ENCODE measurements around the gene RDH5.

Gene RDH5, protein sequence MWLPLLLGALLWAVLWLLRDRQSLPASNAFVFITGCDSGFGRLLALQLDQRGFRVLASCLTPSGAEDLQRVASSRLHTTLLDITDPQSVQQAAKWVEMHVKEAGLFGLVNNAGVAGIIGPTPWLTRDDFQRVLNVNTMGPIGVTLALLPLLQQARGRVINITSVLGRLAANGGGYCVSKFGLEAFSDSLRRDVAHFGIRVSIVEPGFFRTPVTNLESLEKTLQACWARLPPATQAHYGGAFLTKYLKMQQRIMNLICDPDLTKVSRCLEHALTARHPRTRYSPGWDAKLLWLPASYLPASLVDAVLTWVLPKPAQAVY

DNA sequence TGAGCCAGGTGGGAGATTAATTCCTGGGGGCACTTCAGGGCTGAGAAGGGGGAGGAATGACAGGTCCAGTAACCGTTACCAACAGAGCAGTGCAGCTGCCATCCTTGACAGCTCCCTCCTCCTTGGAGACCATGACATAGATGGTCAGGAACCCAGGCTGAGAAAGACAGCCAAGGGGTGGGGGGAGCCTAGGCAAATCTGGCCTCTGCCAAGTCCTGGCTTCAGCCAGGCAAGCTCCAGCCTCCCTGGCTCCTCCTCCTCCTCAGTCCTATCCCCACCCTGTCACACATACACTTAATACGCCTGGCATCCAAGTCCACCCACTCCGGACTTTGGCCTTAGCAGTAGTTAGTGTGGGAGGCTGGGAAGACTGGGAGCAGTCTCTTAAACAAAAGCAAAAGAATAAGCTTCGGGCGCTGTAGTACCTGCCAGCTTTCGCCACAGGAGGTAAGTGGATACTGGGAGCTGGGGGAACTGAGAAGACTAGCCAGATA lies at the start of gene RDH5:
Gene RDH5, plus strand, starts transcription at position 323 of the 494 bp plus-strand sequence. CDS start 792 bp downstream, outside the sequence.
- no peak for DNase-seq (ENCODE audit: low spot score in 2 of 2)
- Mint-ChIP-seq H3K27me3 (no peaks in the 10 kb centered on the region), H3K9me3 (no peaks in the 10 kb centered on the region), H3K4me3 (no peak within 1 kb of the TSS), H3K36me3 (no peaks in the 10 kb centered on the region), H3K4me1 (peaks cover 35% of the 10 kb centered on the region), H3K27ac (no peak within 1 kb of the TSS)
- ATAC-seq (ENCODE audit: low read depth), result no peak

DNA sequence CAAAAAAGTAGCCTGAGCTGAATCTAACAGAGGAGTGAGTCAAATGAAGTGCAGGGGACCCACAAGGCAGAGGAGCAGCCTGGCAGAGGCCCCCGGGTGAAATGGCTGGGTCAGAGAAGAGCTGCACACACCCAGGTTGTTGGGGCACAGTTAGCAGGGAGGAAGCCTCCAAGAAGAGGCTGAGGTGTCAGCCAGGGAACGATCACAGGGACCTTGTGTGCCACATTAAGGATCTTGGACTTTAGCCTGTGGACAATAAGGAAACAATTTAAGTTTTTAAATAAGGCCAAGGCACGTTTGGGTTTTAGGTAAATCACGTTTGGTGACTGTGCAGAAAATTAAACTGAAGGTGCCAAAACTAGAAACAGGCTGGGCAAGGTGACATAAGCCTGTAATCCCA lies 48.4 kb upstream of the RDH5 start:
- no peak overlapping the region for H3K27ac Mint-ChIP-seq
- no peak for DNase-seq (ENCODE audit: low spot score in 2 of 2)
- peaks cover 16% of the 10 kb centered on the region for H3K4me1 Mint-ChIP-seq
- ATAC-seq (ENCODE audit: low read depth), result no peak
- peaks cover 6% of the 10 kb centered on the region for H3K36me3 Mint-ChIP-seq
- no peaks in the 10 kb centered on the region for H3K9me3 Mint-ChIP-seq
- H3K4me3 Mint-ChIP-seq, result no peak overlapping the region
- H3K27me3 Mint-ChIP-seq, result no peaks in the 10 kb centered on the region

DNA sequence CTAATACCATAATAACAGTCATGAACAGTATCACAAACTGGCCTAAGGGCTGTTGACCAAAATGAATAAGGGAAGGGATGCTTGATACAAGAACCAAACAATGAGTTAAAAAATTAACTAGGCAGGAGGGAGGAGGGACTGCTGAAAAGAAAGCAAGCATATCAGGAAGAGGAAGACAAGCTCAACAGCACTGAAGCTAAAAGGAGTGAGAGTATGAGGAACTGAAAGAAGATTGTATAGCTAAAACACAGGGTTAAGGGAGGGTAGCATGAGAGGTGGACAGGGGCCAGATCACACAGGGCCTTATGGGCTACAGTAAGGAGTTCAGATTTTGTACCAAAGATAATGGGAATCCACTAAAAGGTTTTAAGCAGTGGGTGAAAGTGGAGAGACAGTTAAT lies 46.6 kb upstream of the RDH5 start:
- Mint-ChIP-seq H3K36me3 (peaks cover 6% of the 10 kb centered on the region), H3K4me1 (peaks cover 16% of the 10 kb centered on the region), H3K9me3 (no peaks in the 10 kb centered on the region), H3K27me3 (no peaks in the 10 kb centered on the region), H3K27ac (peak overlapping the region; percentile 80), H3K4me3 (peak overlapping the region; percentile 76)
- peak in 1 of 2 donors; percentile 29 for DNase-seq (ENCODE audit: low spot score in 2 of 2)
- peak; percentile 99 for ATAC-seq (ENCODE audit: low read depth)

DNA sequence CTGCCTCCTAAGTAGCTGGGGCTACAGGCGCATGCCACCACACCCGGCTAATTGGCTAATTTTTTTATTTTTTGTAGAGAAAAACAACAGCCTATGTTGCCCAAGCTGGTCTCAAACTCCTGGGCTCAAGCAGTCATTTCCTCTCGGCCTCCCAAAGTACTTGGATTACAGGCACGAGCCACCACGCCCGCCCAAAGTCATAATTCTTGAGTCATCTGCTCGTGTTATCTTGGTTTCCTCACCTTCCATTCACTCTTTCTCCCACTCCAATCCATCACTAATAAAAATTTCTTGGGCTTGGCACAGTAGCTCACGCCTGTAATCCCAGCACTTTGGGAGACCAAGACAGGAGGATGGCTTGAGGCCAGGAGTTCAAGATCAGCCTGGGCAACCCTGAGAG lies 44.5 kb upstream of the RDH5 start:
- Mint-ChIP-seq H3K4me3 (no peak overlapping the region), H3K9me3 (no peaks in the 10 kb centered on the region)

DNA sequence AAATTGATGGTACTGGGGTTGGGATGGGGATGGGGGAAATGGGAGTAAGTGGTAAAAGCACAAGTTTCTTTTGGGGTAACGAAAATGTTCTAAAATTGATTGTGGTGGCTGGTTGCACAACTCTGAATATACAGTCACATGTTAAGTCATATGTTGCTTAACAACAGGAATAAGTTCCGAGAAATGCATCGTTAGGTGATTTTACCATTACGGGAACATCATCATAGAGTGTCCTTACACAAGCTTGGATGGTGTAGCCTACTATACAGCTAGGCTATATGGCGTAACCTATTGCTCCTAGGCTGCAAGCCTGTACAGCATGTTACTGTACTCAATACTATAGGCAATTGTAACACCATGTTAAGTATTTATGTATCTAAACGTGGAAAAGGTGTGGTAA lies 43.5 kb upstream of the RDH5 start:
- no peak for ATAC-seq (ENCODE audit: low read depth)
- Mint-ChIP-seq H3K36me3 (peaks cover 6% of the 10 kb centered on the region), H3K27me3 (no peaks in the 10 kb centered on the region), H3K4me3 (no peak overlapping the region), H3K27ac (no peak overlapping the region), H3K4me1 (peaks cover 26% of the 10 kb centered on the region), H3K9me3 (no peaks in the 10 kb centered on the region)
- no peak for DNase-seq (ENCODE audit: low spot score in 2 of 2)

More for the DNA sequence above, 44.5 kb upstream of the RDH5 start:
- Mint-ChIP-seq H3K27me3 (no peaks in the 10 kb centered on the region), H3K27ac (peak overlapping the region; percentile 24), H3K4me1 (peaks cover 16% of the 10 kb centered on the region), H3K36me3 (peaks cover 6% of the 10 kb centered on the region)
- ATAC-seq (ENCODE audit: low read depth) (no peak), DNase-seq (ENCODE audit: low spot score in 2 of 2) (no peak)

DNA sequence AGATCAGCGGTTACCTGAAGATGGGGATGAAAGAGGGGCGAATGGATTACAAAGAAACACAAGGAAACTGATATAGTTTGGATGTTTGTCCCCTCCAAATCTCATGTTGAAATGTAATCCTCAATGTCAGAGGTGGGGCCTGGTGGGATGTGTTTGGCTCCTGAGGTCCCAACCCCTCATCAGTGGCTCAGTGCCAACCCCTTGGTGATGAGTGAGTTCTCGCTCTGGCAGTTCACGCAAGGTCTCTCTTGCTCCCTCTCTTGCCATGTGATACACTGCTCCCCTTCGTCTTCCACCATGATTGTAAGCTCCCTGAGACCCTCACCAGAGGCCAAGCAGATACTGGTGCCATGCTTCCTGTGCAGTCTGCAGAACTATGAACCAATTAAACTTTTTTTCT lies 40.5 kb upstream of the RDH5 start:
- ATAC-seq (ENCODE audit: low read depth) (no peak), DNase-seq (ENCODE audit: low spot score in 2 of 2) (no peak)
- no peaks in the 10 kb centered on the region for H3K27me3 Mint-ChIP-seq
- H3K4me3 Mint-ChIP-seq, result no peak overlapping the region
- H3K9me3 Mint-ChIP-seq, result no peaks in the 10 kb centered on the region
- peaks cover under 1% of the 10 kb centered on the region for H3K36me3 Mint-ChIP-seq
- H3K27ac Mint-ChIP-seq, result no peak overlapping the region
- peaks cover 28% of the 10 kb centered on the region for H3K4me1 Mint-ChIP-seq

DNA sequence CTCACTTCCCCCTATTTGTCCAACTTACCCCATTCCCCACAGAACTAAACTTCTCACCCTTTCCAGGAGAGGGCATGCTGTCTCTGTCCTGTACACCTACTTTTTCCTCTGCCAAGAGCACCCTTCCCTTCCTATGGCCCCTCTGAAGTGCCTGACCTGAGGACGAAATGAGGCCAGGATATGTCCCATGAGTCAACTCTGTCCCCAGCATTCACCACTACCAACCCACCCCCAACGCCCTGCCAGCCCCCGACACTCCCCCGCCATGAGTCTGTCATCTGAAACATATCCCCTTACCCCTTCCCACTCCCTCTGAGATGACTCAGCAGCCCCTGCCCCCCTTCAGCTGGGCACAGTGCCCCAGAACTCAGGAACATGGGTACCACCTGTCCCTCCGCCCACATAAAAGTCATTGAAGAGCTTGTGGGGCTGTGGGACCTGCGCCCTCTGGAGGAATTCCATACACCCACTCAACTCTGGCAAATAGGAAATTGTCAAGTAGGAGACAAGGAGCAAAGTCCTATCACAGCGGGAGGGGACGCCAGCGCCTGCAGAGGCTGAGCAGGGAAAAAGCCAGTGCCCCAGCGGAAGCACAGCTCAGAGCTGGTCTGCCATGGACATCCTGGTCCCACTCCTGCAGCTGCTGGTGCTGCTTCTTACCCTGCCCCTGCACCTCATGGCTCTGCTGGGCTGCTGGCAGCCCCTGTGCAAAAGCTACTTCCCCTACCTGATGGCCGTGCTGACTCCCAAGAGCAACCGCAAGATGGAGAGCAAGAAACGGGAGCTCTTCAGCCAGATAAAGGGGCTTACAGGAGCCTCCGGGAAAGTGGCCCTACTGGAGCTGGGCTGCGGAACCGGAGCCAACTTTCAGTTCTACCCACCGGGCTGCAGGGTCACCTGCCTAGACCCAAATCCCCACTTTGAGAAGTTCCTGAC lies 38.8 kb upstream of the RDH5 start:
- DNase-seq (ENCODE audit: low spot score in 2 of 2) (no peak), ATAC-seq (ENCODE audit: low read depth) (peak; percentile 42)
- peaks cover 26% of the 10 kb centered on the region for H3K4me1 Mint-ChIP-seq
- H3K36me3 Mint-ChIP-seq, result no peaks in the 10 kb centered on the region
- H3K9me3 Mint-ChIP-seq, result no peaks in the 10 kb centered on the region
- H3K27ac Mint-ChIP-seq, result no peak overlapping the region
- peaks cover 3% of the 10 kb centered on the region for H3K27me3 Mint-ChIP-seq
- peak overlapping the region; percentile 76 for H3K4me3 Mint-ChIP-seq

DNA sequence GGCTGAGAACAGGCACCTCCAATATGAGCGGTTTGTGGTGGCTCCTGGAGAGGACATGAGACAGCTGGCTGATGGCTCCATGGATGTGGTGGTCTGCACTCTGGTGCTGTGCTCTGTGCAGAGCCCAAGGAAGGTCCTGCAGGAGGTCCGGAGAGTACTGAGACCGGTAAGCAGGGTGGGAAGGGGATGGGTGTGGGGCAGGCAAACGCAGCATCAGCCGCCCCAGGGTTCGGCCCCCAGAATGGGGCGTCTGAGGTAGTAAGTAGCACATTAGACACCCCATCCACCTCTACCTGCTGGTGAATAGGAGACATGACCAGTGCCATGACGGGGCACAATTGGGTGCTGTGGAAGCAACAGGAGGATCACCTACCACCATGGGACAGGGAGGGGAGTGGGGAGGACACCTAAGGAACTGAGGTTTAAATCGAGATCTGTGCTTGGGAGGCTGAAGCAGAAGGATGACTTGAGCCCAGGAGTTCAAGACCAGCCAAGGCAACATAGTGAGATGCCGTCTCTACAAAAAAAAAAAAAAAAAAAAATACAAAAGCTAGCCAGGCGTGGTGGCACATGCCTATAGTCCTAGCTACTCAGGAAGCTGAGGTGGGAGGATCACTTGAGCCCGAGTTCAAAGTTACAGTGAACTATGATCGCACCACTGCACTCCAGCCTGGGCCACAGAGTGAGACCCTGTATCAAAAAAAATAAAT lies 38.0 kb upstream of the RDH5 start:
- H3K9me3 Mint-ChIP-seq, result no peaks in the 10 kb centered on the region
- H3K27ac Mint-ChIP-seq, result no peak overlapping the region
- ATAC-seq (ENCODE audit: low read depth) (peak; percentile 71), DNase-seq (ENCODE audit: low spot score in 2 of 2) (no peak)
- no peaks in the 10 kb centered on the region for H3K36me3 Mint-ChIP-seq
- peak overlapping the region; percentile 76 for H3K4me3 Mint-ChIP-seq
- peaks cover 7% of the 10 kb centered on the region for H3K27me3 Mint-ChIP-seq
- peaks cover 29% of the 10 kb centered on the region for H3K4me1 Mint-ChIP-seq

DNA sequence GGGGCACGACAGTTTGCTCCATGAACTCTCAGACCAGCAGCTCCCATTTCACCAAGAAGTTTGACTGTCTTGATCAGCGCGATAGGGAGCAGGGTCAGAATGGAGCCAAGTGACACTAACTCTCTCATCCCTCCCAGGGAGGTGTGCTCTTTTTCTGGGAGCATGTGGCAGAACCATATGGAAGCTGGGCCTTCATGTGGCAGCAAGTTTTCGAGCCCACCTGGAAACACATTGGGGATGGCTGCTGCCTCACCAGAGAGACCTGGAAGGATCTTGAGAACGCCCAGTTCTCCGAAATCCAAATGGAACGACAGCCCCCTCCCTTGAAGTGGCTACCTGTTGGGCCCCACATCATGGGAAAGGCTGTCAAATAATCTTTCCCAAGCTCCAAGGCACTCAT lies 36.5 kb upstream of the RDH5 start:
- Mint-ChIP-seq H3K27me3 (peaks cover 7% of the 10 kb centered on the region), H3K27ac (peak overlapping the region; percentile 28), H3K9me3 (no peaks in the 10 kb centered on the region), H3K36me3 (no peaks in the 10 kb centered on the region), H3K4me1 (peaks cover 29% of the 10 kb centered on the region), H3K4me3 (no peak overlapping the region)
- ATAC-seq (ENCODE audit: low read depth) (no peak), DNase-seq (ENCODE audit: low spot score in 2 of 2) (no peak)

DNA sequence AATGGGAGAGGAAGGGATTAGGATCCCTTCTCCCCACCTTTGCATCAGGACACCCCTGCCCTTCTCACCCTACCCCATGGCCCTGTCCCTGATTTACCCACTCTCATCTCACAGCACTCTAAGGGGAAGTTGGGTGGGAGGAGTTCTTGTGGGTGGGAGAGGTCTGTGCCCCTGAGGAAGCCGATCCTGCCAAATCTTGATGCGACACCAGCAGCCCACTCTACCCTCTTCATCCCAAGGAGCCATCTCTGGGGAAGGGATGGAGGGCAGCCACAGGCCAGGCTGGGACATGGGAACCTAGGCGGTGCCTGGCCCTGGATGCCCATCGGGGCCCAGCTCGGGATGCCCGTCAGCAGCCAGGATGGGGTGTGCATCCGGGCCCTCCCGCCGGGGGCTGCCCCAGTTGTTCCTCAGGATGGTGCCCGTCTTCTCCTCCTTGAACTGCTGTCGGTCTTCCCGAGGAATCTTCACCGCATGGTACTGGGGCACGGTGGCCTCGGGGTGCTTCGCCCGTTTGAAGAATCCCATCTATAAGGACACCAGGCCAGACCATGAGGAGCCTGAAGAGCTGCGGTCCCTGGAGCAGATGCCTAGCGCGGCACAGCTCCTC lies 35.3 kb upstream of the RDH5 start:
- no peaks in the 10 kb centered on the region for H3K9me3 Mint-ChIP-seq
- DNase-seq (ENCODE audit: low spot score in 2 of 2) (no peak), ATAC-seq (ENCODE audit: low read depth) (no peak)
- no peaks in the 10 kb centered on the region for H3K36me3 Mint-ChIP-seq
- H3K27me3 Mint-ChIP-seq, result peaks cover 7% of the 10 kb centered on the region
- no peak overlapping the region for H3K4me3 Mint-ChIP-seq
- peaks cover 29% of the 10 kb centered on the region for H3K4me1 Mint-ChIP-seq
- no peak overlapping the region for H3K27ac Mint-ChIP-seq

DNA sequence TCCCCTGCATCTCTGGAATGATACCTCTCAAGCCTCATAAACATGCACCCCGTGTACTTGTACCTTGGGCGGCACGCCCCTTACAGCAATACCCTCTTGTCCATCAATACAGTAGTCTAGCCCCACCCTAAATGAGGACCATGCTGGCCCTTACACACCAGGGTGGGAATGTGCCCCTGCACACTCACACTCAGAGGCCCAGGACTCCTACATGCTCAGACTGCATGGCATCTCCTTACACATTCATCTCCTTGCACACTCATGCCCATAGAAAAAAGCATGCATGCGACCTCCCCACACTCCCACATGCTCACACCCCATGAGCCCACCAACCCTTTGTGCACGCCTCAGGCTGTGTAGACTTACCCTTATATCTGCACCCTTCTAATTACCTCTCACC lies 34.5 kb upstream of the RDH5 start:
- no peaks in the 10 kb centered on the region for H3K36me3 Mint-ChIP-seq
- no peak overlapping the region for H3K4me3 Mint-ChIP-seq

DNA sequence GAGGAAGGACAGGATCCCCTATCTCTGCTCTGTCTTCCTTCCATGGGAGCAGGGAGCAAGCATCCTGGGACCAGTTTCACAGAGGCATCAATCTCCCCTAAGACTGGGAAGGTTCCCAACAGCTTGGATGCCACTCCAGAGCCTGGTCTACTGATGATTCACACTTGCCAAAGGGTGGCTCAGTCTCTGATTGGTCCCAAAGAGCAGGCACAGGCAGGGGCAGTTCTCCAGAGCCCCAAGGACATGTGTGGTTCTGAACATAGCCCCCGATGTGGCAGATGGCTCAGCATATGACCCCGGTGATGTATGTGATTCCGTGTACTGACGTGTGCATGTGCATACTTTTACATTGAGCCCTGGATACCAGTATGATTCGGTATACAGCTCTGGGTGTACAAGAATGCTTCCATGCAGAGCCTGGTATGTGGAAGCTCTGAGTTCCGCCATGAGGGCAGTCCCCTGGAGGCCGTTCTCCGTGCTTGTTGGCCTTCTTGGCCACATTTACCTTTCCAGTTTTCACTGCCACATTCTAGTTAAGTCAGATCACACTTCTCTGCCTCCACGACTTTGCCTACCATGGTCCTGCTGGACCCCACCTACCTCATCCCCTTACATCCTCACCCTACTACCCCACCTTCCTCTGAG lies 33.7 kb upstream of the RDH5 start:
- DNase-seq (ENCODE audit: low spot score in 2 of 2) (no peak), ATAC-seq (ENCODE audit: low read depth) (no peak)
- no peak overlapping the region for H3K4me3 Mint-ChIP-seq

More for the DNA sequence above, 34.5 kb upstream of the RDH5 start:
- H3K27ac Mint-ChIP-seq, result no peak overlapping the region
- DNase-seq (ENCODE audit: low spot score in 2 of 2) (no peak), ATAC-seq (ENCODE audit: low read depth) (no peak)
- peaks cover 29% of the 10 kb centered on the region for H3K4me1 Mint-ChIP-seq
- peaks cover 7% of the 10 kb centered on the region for H3K27me3 Mint-ChIP-seq
- H3K9me3 Mint-ChIP-seq, result no peaks in the 10 kb centered on the region

DNA sequence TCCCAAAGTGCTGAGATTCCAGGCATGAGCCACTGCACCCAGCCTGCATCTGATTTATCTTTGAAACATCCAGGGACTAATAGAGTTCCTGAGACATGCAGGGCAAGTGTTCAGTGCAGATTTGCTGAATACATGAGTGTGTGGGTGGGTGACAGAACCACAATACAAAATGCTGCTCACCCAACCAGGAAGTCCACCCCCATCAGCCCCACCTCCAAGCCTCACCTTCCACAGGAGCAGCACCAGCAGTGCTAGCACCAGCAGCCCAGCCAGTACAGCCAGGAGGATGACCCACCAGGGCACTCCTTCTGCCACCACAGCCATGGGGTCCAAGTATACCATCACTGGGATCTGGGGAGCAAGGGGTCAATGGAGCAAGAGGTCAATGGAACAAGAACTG lies 32.4 kb upstream of the RDH5 start:
- ATAC-seq (ENCODE audit: low read depth), result no peak
- DNase-seq (ENCODE audit: low spot score in 2 of 2), result no peak

More for the DNA sequence above, 33.7 kb upstream of the RDH5 start:
- peaks cover 21% of the 10 kb centered on the region for H3K4me1 Mint-ChIP-seq
- H3K27ac Mint-ChIP-seq, result no peak overlapping the region
- no peaks in the 10 kb centered on the region for H3K36me3 Mint-ChIP-seq
- peaks cover 7% of the 10 kb centered on the region for H3K27me3 Mint-ChIP-seq
- H3K9me3 Mint-ChIP-seq, result no peaks in the 10 kb centered on the region

More for the DNA sequence above, 32.4 kb upstream of the RDH5 start:
- no peak overlapping the region for H3K4me3 Mint-ChIP-seq
- H3K4me1 Mint-ChIP-seq, result peaks cover 11% of the 10 kb centered on the region
- H3K27ac Mint-ChIP-seq, result no peak overlapping the region
- H3K27me3 Mint-ChIP-seq, result peaks cover 7% of the 10 kb centered on the region
- H3K36me3 Mint-ChIP-seq, result no peaks in the 10 kb centered on the region
- no peaks in the 10 kb centered on the region for H3K9me3 Mint-ChIP-seq

All from memory B cell (primary cell).